Measurements from ENCODE around the gene PWP2.
"Not testable (repeated sequence)": the region's sequence is repeated elsewhere in the genome, so short reads cannot be mapped to it uniquely, and the experiment has no call there.

PWP2 gene

GRCh38 chr21:44083631-44084291 lies 23.4 kb upstream of the PWP2 start:
- no peak for DNase-seq

GRCh38 chr21:44084496-44085241 lies 22.5 kb upstream of the PWP2 start:
- DNase-seq = no peak

- no peak for DNase-seq
Measured at GRCh38 chr21:44085491-44086321, 21.5 kb upstream of the PWP2 start.

- DNase-seq = no peak
Measured at GRCh38 chr21:44086636-44087425, 20.4 kb upstream of the PWP2 start.

- no peak for DNase-seq
Measured at GRCh38 chr21:44087426-44088400, 19.5 kb upstream of the PWP2 start.

- DNase-seq = no peak
Measured at GRCh38 chr21:44088401-44088780, 18.8 kb upstream of the PWP2 start.

GRCh38 chr21:44089001-44089911 lies 17.9 kb upstream of the PWP2 start:
- DNase-seq = no peak

GRCh38 chr21:44090325-44090724 lies 16.9 kb upstream of the PWP2 start:
- DNase-seq = no peak

GRCh38 chr21:44092211-44092610 lies 15.0 kb upstream of the PWP2 start:
- no peak for DNase-seq

- no peak for DNase-seq
Measured at GRCh38 chr21:44093761-44094160, 13.4 kb upstream of the PWP2 start.

- DNase-seq = no peak
Measured at GRCh38 chr21:44094832-44095231, 12.4 kb upstream of the PWP2 start.

- not testable (repeated sequence) for DNase-seq
Measured at GRCh38 chr21:44098507-44098906, 8.7 kb upstream of the PWP2 start.

GRCh38 chr21:44098964-44099363 lies 8.2 kb upstream of the PWP2 start:
- not testable (repeated sequence) for DNase-seq

GRCh38 chr21:44107589-44107988 lies 390 bp downstream of the PWP2 start:
- not testable (repeated sequence) for DNase-seq

- not testable (repeated sequence) for DNase-seq
Measured at GRCh38 chr21:44113702-44114371, 6.6 kb downstream of the PWP2 start.

- not testable (repeated sequence) for DNase-seq
Measured at GRCh38 chr21:44122131-44122530, 14.9 kb downstream of the PWP2 start.

GRCh38 chr21:44127827-44128226 lies 20.6 kb downstream of the PWP2 start:
- DNase-seq = not testable (repeated sequence)

- DNase-seq = not testable (repeated sequence)
Measured at GRCh38 chr21:44133715-44134057, 26.5 kb downstream of the PWP2 start.

- not testable (repeated sequence) for DNase-seq
Measured at GRCh38 chr21:44134732-44135131, 27.5 kb downstream of the PWP2 start.

- DNase-seq = not testable (repeated sequence)
Measured at GRCh38 chr21:44138039-44138438, 30.8 kb downstream of the PWP2 start.

All from NCI-H1092 (cell line).